SJCRH30 (cell line): ENCODE results near the gene ITIH3. TPM values are rescaled to one million over a fixed set of nuclear protein-coding genes. Genes with fewer than 3 reads are reported as not detected.

Experiments used
- DNase-seq, 2 experiments: peaks; one replicate each; pipeline ENCODE4 v3.0.0-alpha.2; 2015 to 2020
- H3K27ac ChIP-seq: fragments of 250-450 bp; sonication (Bioruptor Pico); 2 replicates; pipeline ENCODE4 v1.5.1; 2020; ENCODE audit warnings: mild to moderate bottlenecking, moderate library complexity
- H3K27me3 ChIP-seq: fragments of 250-450 bp; sonication (Bioruptor Pico); 2 replicates; pipeline ENCODE4 v1.5.1; 2020; ENCODE audit warnings: mild to moderate bottlenecking, moderate library complexity
- H3K36me3 ChIP-seq: fragments of 250-450 bp; sonication (Bioruptor Pico); 2 replicates; pipeline ENCODE4 v1.5.1; 2020; ENCODE audit warnings: mild to moderate bottlenecking, moderate library complexity
- H3K4me1 ChIP-seq: fragments of 250-450 bp; sonication (Bioruptor Pico); 2 replicates; pipeline ENCODE4 v1.5.1; 2020; ENCODE audit warnings: mild to moderate bottlenecking, moderate library complexity
- H3K4me3 ChIP-seq: fragments of 250-450 bp; sonication (Bioruptor Pico); 2 replicates; pipeline ENCODE4 v1.5.1; 2020; ENCODE audit warnings: mild to moderate bottlenecking, moderate library complexity
- H3K9me3 ChIP-seq: fragments of 250-450 bp; sonication (Bioruptor Pico); replicated peaks from 2 replicates; pipeline ENCODE4 v1.5.1; 2020; ENCODE audit warnings: mild to moderate bottlenecking, moderate library complexity
- total RNA-seq: library from RNA; depleted of rRNA; stranded (reverse); fragments of >200 nt; shearing (Covaris generic); gene quantifications from 2 replicates; pipeline ENCODE4 v1.2.3, GENCODE V29; 2014

The ITIH3 gene
- total RNA-seq, 1 experiment from 2014 or later: not detected

DNA sequence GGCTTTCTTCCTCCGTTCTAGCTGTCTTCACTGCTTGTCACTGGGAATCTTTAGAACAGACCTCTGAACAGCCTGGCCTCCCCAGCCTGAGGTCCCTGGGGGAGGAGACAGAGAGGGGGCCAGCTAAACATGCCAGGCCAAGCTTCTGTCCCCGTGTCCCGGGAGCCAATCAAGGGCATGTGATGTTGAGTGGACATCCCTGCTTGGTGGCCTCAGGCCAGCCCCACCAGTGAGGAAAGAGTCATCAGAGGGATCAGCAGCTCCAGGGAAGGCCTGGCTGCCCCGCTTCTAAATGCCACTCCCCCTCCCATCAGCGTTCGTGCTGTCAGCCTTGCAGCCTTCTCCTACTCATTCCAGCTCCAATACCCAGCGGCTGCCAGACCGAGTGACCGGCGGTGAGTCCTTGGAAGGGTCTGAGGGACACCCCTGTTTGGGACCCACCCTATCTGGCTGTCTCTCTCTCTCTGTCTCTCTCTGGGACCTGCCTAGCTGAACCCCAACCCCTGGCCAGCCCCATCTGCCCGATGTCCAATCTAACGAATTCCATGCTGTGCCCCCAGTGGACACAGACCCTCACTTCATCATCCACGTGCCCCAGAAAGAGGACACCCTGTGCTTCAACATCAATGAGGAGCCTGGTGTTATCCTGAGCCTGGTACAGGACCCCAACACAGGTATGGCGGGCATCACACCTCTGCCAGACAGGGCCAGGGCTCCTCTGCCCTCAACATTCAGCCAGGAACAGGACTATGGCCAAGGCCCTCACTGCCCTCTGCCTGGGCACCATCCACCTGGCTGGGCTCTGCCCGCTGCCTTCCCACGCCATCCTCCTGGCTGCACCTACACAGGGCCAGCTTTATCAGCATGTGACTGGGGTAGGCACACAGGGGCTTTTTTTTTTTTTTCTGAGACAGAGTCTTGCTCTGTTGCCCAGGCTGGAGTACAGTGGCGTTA is 6.6 kb upstream of the ITIH3 start:
- Histone ChIP-seq H3K27ac (no peak overlapping the region), H3K36me3 (no peaks in the 10 kb centered on the region), H3K4me1 (no peaks in the 10 kb centered on the region), H3K4me3 (no peak overlapping the region), H3K27me3 (no peaks in the 10 kb centered on the region), H3K9me3 (no peaks in the 10 kb centered on the region)
- DNase-seq: no peak

DNA sequence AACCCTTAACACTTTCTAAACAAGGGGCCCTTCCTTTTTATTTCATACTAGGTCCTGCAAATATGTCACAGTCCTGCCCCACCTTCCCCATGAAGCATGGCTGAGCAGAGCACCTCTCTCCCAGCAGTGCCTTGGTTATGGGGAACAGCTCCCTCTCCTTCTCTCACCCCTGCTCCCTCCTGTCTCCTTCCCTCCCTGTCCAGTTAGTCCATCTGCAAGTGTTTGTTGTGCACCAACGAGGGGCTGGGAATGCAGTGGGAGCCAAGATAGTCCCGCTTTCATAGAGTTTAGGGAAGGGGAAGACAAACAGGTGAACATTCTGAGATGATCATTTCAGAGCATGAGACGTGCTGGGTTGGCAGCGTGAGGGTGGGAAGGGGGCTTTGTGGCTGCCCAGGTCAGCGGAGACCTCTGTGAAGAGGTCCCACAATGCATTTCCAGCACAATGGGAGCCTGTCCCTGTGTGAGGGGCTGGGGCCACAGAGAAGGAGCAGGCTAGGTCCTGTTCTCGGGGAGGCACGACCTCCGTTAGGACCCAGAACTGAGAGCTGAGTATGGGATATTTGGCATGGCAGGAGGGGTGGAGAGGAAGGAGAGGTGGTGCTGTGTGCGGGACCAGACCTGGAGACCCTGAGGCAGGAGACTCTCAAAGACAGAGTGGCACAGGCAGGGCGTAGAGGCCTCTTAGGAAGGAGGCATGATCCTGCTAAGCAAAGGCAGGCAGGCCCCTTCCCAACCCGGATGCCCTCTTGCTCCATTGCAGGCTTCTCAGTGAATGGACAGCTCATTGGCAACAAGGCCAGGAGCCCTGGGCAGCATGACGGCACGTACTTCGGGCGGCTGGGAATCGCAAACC is 5.5 kb upstream of the ITIH3 start:
- H3K27me3 ChIP-seq: no peaks in the 10 kb centered on the region
- H3K4me1 ChIP-seq: no peaks in the 10 kb centered on the region
- H3K4me3 ChIP-seq: no peak overlapping the region
- no peak overlapping the region for H3K27ac ChIP-seq
- no peaks in the 10 kb centered on the region for H3K9me3 ChIP-seq
- no peak for DNase-seq
- H3K36me3 ChIP-seq: no peaks in the 10 kb centered on the region

- no peaks in the 10 kb centered on the region for H3K9me3 ChIP-seq
- H3K4me3 ChIP-seq: no peak overlapping the region
- no peaks in the 10 kb centered on the region for H3K27me3 ChIP-seq
- H3K27ac ChIP-seq: no peak overlapping the region
- H3K36me3 ChIP-seq: no peaks in the 10 kb centered on the region
- H3K4me1 ChIP-seq: no peaks in the 10 kb centered on the region
- DNase-seq: no peak
Observed at GRCh38 chr3:52789746-52790040, 4.9 kb upstream of the ITIH3 start.

DNA sequence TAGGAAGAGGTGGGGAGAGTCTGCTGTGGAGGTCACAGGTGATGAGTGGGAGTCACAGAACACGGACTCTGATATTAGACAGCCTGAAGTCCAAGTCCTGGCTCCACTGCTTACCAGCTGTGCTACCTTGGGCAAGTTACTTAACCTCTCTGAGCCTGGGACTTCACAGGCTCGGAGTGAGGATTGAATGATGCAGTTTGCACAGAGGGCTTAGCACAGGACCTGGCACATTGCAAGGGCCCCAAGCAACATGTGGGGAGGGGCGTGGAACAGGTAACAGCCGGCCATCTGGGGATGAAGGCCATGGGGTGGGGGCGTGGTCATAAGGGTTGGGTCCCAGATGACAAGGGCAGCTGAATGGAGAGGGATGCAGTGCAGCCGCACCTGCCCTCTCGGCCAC is 4.3 kb upstream of the ITIH3 start:
- Histone ChIP-seq H3K27ac (no peak overlapping the region), H3K36me3 (no peaks in the 10 kb centered on the region), H3K4me3 (no peak overlapping the region), H3K4me1 (no peaks in the 10 kb centered on the region), H3K27me3 (no peaks in the 10 kb centered on the region), H3K9me3 (no peaks in the 10 kb centered on the region)
- no peak for DNase-seq

DNA sequence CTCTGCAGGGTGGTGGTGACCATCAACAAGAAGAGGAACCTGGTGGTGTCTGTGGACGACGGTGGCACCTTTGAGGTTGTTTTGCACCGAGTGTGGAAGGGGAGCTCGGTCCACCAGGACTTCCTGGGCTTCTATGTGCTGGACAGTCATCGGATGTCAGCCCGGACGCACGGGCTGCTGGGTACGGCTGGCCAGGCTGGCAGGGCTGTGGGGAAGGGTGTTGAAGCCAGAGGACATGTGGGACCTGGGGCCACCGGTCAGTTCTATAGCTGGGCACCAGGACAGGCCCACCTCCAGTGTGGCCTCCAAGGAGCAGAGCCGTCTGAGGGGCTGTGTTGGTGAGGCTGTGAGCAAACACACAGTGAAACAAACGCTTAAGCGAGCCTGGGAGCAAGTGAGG is 3.9 kb upstream of the ITIH3 start:
- H3K27ac ChIP-seq: no peak overlapping the region
- no peak overlapping the region for H3K4me3 ChIP-seq
- no peak for DNase-seq
- no peaks in the 10 kb centered on the region for H3K36me3 ChIP-seq
- H3K27me3 ChIP-seq: no peaks in the 10 kb centered on the region
- H3K9me3 ChIP-seq: no peaks in the 10 kb centered on the region
- no peaks in the 10 kb centered on the region for H3K4me1 ChIP-seq

- no peaks in the 10 kb centered on the region for H3K4me1 ChIP-seq
- no peaks in the 10 kb centered on the region for H3K27me3 ChIP-seq
- DNase-seq: no peak
- H3K4me3 ChIP-seq: no peak overlapping the region
- H3K27ac ChIP-seq: no peak overlapping the region
- H3K36me3 ChIP-seq: no peaks in the 10 kb centered on the region
- H3K9me3 ChIP-seq: no peaks in the 10 kb centered on the region
Observed at GRCh38 chr3:52791366-52791765, 3.2 kb upstream of the ITIH3 start.

DNA sequence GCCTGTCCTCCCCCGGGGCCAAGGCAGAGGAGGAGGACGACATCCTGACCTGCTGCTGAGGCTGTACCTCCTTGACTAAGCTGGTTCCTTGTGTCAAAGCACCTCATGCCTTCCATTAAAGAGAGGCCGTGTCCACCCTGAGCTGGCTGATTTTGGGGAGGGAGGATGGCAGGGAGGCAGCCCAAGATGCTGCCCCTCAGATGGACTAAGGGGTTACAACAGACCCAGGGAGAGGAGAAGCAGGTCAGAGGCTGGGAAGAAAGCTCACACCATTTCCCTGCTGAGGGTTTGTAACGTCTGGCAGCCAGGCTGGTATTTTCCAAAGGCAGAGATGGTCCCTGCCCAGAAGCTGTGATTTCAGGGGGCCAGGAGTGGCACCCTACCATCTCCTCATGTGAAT is 2.7 kb upstream of the ITIH3 start:
- Histone ChIP-seq H3K4me1 (no peaks in the 10 kb centered on the region), H3K4me3 (no peak overlapping the region), H3K9me3 (no peaks in the 10 kb centered on the region), H3K36me3 (no peaks in the 10 kb centered on the region), H3K27ac (no peak overlapping the region), H3K27me3 (no peaks in the 10 kb centered on the region)
- no peak for DNase-seq

- no peak for DNase-seq
- H3K27me3 ChIP-seq: no peaks in the 10 kb centered on the region
- H3K27ac ChIP-seq: no peak overlapping the region
- H3K4me1 ChIP-seq: no peaks in the 10 kb centered on the region
- no peak overlapping the region for H3K4me3 ChIP-seq
- H3K9me3 ChIP-seq: no peaks in the 10 kb centered on the region
- no peaks in the 10 kb centered on the region for H3K36me3 ChIP-seq
Observed at GRCh38 chr3:52792413-52792812, 2.2 kb upstream of the ITIH3 start.

GRCh38 chr3:52792961-52793695 is 1.5 kb upstream of the ITIH3 start:
- DNase-seq: peak; percentile 44 to 58
- H3K4me1 ChIP-seq: no peaks in the 10 kb centered on the region
- H3K27me3 ChIP-seq: no peaks in the 10 kb centered on the region
- no peak overlapping the region for H3K27ac ChIP-seq
- H3K4me3 ChIP-seq: no peak overlapping the region
- H3K36me3 ChIP-seq: no peaks in the 10 kb centered on the region
- H3K9me3 ChIP-seq: no peaks in the 10 kb centered on the region

- peak in 1 of 2 experiments; percentile 22 for DNase-seq
- Histone ChIP-seq H3K27me3 (no peaks in the 10 kb centered on the region), H3K36me3 (no peaks in the 10 kb centered on the region), H3K9me3 (no peaks in the 10 kb centered on the region), H3K27ac (no peak overlapping the region), H3K4me1 (no peaks in the 10 kb centered on the region), H3K4me3 (no peak overlapping the region)
Observed at GRCh38 chr3:52793702-52794611, 639 bp upstream of the ITIH3 start.

DNA sequence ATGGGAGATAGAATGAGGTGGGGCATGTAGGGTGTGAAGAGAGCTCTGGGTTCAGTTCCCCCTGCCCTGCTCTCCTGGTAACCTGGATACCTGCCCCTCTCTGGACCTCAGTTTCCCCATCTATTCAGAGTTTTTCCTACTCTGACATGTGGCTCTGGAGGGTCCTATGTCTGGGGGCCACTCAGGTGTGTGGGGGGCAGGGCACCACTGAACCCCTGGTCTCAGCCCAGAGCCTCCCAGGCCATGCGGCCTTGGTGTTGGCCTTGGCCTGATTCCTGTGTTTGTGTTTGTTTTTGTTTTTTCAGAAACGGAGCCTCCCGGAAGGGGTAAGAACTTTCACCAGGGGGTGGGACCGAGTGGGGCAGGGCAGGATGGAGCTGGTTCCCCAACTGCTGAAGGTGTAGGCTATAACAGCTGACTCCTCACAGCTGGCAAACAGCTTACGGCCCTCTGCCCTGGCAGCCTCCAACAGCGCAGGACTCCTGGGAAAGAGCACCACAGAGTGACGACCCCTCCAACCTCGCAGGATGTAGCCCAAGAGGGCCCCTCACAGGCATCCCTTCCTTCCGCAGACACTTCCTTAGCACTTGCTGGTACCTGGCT is 803 bp downstream of the ITIH3 start:
- H3K9me3 ChIP-seq: no peaks in the 10 kb centered on the region
- no peaks in the 10 kb centered on the region for H3K36me3 ChIP-seq
- H3K4me3 ChIP-seq: no peak overlapping the region
- DNase-seq: no peak
- H3K27me3 ChIP-seq: no peaks in the 10 kb centered on the region
- no peaks in the 10 kb centered on the region for H3K4me1 ChIP-seq
- no peak overlapping the region for H3K27ac ChIP-seq

DNA sequence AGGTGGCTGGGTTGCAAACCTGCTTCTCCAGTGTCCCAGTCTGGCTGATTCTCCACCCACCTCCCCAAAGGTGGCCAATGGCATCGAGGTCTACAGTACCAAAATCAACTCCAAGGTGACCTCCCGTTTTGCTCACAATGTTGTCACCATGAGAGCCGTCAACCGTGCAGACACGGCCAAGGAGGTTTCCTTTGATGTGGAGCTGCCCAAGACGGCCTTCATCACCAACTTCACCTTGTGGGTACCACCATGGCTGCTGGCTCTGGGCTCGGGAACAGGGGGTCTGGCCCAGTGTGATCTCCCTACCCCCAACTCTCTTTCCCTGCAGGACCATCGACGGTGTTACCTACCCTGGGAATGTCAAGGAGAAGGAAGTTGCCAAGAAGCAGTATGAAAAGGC is 1.8 kb downstream of the ITIH3 start:
- no peak overlapping the region for H3K4me3 ChIP-seq
- H3K27ac ChIP-seq: no peak overlapping the region
- no peaks in the 10 kb centered on the region for H3K27me3 ChIP-seq
- no peaks in the 10 kb centered on the region for H3K4me1 ChIP-seq
- no peaks in the 10 kb centered on the region for H3K36me3 ChIP-seq
- DNase-seq: no peak
- no peaks in the 10 kb centered on the region for H3K9me3 ChIP-seq

DNA sequence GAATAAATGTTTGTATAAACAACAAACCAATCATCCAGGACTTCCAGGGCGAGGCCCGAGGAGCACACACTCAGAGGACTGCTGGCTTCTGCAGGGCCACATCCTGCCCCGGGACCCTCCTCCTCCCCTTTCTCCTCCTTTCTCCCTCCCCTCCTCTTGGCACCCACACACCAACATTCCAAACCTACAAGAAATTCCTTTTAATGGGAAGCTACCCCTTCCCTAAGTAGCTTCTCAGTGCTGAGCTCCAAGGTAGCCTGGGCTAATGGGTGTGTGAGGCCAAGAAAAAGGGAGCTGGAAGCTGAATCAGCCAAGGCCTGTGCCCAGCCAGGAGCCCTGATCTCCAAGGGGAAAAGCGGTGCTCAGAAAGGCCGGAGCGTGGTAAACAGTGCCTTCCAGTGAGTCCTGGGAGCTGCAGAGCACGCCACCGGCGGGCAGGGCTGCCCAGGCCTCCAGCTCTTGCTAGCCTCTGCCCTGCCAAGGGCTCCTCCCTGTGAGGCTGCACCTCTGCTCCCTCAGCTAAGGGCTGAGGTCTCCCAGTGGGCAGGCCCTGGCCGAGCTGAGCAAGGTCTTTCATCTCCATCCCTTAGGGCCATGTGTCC is 3.9 kb downstream of the ITIH3 start:
- Histone ChIP-seq H3K4me3 (no peak overlapping the region), H3K36me3 (no peaks in the 10 kb centered on the region), H3K27ac (no peak overlapping the region), H3K4me1 (no peaks in the 10 kb centered on the region), H3K27me3 (no peaks in the 10 kb centered on the region), H3K9me3 (no peaks in the 10 kb centered on the region)
- DNase-seq: no peak
